GM19328 (cell line): ENCODE data around the gene EVA1C.
"Not testable (repeated sequence)": the region's sequence is repeated elsewhere in the genome, so short reads cannot be mapped to it uniquely, and the experiment has no call there.

ENCODE experiments used
- ATAC-seq: cut with Tn5 transposase; IDR thresholded peaks from one replicate; pipeline ENCODE4 v1.9.1; 2021; ENCODE audit warnings: mild to moderate bottlenecking, moderate library complexity; ENCODE audit not compliant: unreplicated experiment

The EVA1C gene

DNA sequence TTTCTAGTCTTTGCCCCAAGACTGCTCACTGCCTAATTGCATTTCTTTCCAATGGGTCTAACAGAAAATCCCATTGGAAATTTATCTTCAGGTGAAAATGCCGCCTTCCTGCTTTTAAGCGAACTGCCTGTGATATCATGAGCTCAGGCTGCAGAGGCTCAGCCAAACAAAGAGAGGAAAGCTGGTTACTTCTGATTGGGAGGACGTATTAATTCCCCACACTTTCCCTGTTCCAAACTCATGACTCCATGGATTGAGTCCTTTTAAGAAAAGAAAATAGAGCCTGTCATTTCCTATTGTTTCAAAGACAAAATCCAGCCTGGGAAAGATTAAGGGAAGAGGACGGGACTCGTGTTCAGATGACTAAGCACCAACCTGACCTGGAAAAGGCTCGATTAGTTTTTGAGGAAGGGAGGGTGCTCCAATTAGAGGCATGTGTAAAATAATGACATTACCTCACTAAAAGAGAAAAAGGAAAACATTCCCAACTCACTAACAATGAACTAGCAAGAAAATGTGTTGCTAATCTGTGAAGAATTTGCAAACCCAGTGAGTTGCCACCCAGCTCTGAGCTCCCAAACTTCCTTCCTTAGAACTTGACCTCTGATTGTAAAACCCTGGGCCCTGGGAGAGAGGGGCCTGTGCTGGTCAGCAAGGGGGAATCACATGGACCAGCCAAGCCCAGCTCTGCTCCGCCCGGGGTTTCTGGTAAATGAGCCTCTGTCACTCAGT lies 111.6 kb downstream of the EVA1C start:
- ATAC-seq, result no peak

DNA sequence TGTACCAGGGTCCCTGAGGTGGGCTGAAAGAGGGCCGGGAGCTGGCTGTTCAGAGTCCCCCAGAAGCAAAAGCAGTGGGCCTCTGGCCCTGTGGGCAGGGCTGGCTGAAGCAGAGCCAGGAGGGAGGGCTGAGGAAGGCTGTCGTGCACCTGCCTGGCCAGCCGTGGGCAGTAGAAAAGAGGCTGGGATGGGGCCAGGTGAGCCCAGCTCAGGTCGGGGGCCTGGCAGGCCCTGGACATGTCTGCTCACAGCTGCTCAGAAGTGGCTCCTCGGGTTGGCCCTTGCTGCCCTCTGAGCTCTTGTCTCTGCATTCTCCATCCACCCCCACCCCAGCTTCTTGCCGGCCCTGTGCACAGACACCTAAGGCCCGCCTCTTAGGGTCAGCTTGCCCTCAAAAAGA lies 112.8 kb downstream of the EVA1C start:
- ATAC-seq, result no peak

DNA sequence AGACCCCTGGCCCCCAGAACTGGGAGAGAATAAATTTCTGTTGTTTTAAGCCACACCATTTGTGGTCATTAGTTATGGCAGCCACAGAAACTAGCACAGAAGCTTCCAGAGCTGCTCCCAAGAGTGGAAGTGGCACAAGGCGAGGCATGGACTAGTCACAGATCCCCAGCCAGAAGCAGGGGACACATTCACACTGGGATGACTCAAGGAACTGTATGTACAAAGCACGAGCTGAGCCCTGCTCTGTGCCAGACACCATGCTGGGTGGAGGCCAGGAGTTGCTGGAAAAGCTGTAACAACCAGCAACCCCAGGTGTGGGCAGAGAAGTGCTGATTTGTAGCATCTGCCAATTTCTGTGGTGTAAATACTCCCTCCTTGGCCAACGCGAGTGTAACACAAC lies 117.2 kb downstream of the EVA1C start:
- no peak for ATAC-seq

DNA sequence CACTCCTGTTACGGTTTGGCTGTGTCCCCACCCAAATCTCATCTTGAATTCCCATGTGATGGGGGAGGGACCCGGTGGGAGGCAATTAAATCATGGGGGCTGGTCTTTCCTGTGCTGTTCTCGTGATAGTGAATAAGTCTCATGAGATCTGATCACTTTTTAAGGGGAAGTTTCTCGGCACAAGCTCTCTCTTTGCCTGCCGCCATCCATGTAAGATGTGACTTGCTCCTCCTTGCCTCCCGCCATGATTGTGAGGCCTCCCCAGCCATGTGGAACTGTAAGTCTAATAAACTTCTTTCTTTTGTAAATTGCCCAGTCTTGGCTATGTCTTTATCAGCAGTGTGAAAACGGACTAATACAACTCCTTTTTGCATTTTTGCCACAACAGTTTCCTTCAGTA lies 118.3 kb downstream of the EVA1C start:
- not testable (repeated sequence) for ATAC-seq

DNA sequence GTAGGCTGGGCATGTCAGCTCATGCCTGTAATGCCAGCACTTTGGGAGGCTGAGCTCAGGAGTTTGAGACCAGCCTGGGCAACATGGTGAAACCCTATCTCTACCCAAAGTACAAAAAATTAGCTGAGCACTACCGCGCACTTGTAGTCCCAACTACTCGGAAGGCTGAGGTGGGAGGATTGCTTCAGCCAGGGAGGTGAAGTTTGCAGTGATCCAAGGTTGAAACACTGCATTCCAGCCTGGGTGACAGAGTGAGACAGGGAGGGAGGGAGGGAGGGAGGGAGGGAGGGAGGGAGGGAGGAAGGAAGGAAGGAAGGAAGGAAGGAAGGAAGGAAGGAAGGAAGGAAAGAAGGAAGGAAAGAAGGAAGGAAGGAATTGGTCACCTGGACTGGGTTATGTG lies 119.1 kb downstream of the EVA1C start:
- ATAC-seq, result not testable (repeated sequence)

DNA sequence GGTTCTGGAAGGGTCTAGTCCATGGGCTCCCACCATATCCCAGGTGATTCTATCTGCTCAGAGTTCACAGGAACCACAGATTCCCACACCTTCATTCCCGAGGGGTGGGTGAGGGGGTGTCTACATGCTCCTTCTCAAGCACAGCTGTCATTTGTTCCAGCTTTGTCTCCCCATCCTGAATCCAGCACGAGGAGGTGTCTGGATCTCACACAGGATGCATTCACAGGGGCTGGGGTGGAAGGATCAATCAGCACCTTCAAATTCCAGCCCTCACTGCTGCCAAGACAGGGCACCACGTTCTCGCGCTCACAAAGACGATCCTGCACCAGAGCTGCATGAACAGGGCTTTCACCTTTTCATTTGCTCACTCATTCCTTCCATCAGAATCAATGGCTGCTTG lies 120.1 kb downstream of the EVA1C start:
- ATAC-seq, result no peak

DNA sequence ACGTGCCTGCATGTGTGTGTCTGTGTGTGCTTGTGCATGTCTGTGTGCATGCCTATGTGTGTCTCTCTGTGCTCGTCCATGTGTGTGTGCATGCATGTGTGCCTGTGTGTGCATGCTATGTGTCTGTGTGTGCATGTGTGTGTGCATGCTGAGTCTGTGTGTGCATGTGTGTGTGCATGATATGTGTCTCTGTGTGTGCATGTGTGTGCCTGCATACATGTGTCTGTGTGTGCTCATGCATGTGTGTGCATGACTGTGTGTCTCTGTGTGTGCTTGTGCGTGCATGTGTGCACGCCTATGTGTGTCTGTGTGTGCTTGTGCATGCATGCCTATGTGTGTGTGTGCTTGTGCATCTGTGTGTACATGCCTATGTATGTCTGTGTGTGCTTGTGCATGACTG lies 120.5 kb downstream of the EVA1C start:
- ATAC-seq, result no peak

DNA sequence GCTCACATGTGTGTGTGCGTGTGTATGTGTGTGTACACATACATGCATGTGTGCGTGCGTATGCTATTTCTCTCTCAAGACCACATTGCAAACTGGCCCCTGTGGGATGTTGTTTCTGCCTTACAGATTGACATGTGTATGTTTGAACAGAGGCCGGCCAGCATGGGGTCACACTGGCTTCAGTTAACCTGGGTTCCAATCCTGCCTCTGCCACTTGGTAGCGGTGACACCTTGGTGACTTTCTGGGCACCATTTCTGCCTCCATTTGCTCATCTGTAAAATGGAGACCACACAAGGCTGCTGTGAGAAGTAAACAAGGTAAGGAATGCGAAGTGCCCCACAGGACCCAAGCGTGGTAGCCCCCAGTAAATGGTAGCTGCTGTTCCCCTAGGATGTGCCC lies 121.1 kb downstream of the EVA1C start:
- ATAC-seq, result no peak

DNA sequence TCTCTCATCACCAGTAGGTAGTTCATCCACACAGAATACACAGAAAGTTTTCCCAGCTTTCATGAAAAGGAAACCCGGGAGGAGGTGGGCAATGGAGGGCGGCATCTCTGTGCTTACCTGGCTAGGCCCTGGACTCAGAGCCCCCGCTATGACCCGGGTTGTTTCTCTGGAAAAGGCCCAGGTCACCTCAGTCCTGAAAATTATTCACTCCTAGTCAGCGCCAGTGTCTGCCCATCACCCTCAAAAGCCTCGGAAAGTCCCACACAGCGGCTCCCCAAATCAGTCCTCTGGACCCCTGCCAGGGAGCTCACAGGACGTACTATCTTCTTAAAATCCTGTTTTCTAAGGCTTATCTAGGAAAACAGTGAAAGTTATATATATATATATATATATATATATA lies 121.6 kb downstream of the EVA1C start:
- no peak for ATAC-seq

DNA sequence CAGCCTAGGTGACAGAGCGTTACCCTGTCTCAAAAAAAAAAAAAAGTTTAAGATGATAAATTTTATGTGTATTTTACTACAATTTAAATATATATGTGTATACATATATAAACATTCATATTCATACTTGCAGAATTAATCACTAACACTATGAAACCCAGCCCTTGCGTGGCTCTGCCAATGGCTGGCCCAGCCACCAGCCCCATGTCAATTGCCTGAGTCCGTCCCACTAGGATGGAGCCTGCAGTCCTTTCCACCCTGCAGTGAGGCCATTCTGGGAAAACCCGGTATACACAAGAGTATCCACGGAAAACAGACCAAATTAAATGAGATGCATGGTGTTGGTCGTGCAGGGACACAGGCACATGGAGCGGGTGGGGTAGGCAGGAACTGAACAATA lies 123.1 kb downstream of the EVA1C start:
- no peak for ATAC-seq

DNA sequence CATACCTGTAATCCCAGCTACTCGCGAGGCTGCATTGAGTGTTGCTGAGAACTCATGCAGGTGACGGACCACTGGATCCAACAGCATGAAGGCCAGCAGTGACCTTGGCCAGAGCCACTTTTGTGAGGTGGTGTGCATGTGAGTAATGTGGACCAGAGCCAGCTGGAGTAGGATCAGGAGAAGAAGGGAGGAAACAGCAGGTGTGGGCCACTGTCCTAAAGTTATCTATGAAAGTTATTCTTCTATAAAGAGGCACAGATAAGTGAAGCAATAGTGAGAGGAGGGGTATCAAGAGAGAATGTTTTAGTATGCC lies 125.0 kb downstream of the EVA1C start:
- no peak for ATAC-seq

DNA sequence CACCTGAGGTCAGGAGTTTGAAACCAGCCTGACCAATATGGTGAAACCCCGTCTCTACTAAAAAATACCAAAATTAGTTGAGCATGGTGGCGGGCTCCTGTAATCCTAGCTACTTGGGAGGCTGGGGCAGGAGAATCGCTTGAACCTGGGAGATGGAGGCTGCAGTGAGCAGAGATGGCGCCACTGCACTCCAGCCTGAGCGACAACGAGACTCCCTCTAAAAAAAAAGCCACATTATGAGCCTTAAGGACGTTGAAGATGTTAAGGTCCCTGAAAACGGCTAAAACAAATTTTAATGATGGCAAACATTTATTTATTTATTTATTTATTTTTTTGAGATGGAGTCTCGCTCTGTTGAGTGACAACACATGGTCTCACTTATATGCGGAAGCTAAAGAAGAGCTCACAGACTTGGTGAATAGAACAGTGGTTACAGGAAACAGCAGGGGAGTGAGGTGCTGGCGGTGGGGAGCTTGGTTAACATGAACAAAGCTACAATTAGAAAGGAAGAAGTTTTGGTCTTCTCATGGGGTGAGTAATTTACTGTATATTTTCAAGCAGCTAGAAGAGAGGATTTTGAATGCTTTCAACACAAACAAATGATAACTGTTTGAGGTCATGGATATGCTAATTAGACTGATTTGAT lies 125.8 kb downstream of the EVA1C start:
- ATAC-seq, result no peak

DNA sequence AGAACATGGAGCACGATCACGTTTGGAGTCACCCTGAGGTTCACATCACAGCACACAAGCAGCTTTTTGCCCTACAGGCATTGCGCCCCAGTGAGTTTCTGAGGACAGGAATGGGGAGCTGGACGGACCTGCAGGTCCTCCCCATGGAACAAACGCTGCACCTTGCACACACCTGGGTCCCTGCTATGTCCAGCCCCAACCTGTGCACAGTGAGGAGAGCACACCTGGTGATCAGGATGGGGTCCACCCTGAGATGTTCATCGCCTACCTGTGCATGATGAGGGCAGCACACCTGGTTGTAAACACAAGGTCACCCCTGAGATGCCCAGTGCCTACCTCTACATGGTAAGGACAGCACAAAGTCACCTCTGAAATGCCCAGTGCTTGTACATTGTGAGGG lies 126.9 kb downstream of the EVA1C start:
- no peak for ATAC-seq

DNA sequence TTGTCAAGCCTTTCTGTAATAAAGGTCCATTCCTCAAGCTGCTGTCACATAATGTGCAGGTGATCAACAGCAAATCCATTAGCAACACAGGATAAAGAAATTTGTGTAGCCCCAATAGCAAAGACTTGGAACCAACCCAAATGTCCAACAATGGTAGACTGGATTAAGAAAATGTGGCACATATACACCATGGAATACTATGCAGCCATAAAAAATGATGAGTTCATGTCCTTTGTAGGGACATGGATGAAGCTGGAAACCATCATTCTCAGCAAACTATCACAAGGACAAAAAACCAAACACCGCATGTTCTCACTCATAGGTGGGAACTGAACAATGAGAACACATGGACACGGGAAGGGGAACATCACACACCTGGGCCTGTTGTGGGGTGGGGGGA lies 130.6 kb downstream of the EVA1C start:
- not testable (repeated sequence) for ATAC-seq

DNA sequence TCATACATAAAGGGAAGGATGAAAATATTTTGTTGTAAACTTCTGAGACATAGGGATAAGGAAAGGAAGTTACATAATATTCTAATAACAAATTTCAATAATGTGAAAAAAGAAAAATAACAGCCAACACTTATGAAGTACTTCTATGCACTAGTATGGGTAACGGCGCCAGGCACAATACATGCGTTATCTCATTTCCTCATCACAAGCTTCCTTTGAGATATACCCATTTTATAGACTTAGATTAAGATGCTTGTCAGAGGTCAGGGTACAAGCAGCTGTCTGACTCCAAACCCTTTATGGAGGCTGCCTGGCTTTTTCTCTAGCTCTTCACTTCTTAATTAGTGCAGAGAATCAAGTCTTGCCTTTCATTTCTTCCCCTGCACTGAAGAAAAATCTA lies 131.5 kb downstream of the EVA1C start:
- ATAC-seq, result no peak

DNA sequence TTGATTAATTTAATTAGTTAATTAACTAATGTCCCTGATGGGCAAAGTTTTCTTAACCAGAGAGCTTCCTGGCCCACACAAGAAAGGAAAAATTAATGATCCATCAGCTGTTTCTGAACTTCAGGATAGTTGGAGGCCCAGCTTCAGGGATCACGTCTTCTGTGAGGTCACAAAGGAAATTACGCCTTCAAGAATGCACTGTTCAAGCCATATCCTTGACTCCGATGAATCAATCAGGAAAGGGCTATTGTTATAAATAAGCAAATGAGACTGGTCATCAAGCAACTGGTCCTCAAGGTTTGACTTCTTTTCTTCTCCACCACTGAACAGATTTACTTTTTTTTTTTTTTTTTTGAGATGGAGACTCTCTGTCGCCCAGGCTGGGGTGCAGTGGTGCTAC lies 132.2 kb downstream of the EVA1C start:
- ATAC-seq, result no peak

DNA sequence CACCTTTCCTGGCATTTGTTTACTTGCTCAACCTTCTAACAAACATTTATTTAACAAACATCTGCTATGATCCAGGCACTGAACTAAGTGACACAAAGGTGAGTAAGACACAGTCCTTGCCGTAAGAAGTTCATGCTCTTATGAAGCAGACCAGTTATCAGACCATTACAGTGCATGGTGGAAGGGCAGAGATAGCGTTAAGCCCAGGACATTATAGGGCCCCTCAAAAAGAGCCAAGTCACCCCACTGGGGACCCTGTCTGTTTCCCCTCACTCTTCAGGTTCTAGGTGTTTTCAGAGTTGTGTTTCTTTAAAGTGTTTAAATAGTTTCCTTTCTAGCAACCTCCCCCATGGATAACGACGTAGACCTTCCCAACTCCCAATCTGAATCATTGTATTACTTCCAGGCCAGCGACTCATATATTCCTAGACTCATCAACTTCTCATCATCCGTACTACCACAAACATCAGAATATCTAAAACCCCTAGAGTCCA lies 133.5 kb downstream of the EVA1C start:
- no peak for ATAC-seq

DNA sequence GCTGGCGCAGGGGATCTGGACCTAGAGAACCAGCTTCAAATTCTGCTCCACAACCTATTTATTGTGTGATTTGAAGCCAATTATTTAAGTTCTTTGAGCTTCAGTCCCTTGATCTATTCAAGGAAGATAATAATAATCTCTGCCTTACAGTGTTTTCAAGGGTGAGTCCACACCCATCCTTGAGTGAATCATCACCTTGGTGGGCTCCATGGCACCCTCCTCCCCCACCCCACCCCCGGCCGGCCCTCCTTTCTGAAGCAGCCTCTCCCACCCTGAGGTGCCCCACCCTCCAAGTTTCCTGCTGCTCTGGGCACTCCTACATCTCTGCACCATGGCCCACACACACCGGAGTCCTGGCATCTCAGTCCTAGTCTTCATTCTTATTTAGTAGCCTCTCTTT lies 134.5 kb downstream of the EVA1C start:
- no peak for ATAC-seq

DNA sequence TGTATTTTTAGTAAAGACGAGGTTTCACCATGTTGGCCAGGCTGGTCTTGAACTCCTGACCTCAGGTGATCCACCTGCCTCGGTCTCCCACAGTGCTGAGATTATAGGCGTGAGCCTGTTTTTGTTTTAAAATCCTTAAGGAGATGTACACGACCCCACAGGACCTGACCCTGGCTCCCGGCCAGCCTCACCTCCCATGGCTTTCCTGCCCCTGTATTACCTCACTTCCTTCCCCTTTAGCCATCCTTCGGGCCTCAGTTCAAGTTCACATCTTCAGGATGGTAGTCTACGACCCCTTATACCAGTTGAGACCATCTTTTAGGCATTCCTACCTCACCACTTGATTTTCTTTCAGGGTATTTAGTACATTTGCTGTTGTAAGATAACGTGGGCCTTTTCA lies 136.5 kb downstream of the EVA1C start:
- ATAC-seq, result no peak

DNA sequence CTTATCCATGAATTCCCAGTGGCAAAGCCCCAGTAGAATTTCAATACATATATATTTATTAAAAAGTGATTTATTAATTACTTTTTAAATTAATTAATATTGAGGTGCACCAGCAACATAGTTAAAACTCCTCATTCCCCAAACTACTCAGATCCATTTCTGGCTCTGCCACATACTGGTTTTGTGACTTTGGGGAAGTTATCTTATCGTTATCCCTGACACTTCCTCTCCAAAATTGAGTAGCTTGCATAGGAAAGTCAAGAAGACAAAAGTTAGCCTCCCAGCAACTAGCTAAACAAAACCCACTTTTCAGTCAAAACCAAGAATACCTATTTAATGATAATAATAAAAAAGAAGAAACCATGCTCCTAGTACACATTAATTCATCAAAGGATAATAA lies 136.9 kb downstream of the EVA1C start:
- no peak for ATAC-seq

DNA sequence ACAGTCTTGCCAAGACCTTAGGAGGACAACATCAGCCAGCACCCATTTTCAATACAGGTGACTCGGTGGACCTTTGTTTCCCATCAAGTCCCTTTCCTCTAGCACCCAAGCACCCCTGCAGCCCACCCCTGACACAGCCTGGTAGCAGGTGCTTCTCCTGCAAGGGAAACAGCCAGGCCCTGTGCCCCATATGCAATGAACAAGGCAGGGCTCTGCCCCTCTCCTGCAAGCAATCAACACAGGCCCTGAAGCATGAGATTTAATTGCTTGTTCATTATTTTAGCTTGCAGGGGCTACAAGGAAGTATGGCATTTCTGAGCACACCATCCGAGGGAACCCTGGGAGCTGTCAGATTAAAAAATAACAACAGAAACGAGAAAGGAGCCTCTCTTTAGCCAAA lies 137.4 kb downstream of the EVA1C start:
- ATAC-seq, result no peak

DNA sequence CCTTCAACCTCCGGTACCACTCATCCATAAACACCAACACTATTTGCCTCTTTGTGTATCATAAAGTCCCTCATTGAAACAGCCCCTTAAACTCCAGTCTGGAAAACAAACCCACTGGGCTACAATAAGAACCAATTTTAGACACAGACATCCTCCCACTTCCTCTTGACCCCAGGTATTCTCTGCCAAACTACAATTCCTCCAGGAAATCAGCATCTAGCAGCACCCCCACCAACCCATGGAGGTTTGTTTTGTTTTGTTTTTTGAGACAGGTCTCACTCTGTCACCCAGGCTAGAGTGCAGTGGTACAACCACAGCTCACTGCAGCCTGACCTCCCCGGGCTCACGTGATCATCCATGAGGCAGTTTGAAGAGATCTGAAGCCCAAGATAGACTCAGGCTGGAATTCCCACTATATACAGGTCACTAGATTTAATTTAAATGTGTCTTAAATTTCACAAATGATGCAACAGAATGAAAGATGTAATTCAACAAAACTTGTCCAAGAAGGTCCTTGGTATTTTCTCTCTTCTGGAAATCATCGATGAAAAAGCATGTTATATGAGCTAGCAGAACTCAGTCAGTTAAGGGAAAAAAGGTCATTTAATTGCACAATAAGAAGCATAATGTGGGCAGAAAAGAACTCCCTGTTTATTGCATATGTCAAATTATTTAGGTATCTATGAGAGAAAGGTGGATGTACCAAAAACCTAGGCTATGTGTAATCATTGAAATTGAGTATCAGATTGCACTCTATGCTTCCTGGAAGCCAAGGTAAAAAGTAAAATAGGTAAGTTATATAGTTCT lies 142.5 kb downstream of the EVA1C start:
- no peak for ATAC-seq
